ENCODE measurements around the gene HMHB1.

DNA sequence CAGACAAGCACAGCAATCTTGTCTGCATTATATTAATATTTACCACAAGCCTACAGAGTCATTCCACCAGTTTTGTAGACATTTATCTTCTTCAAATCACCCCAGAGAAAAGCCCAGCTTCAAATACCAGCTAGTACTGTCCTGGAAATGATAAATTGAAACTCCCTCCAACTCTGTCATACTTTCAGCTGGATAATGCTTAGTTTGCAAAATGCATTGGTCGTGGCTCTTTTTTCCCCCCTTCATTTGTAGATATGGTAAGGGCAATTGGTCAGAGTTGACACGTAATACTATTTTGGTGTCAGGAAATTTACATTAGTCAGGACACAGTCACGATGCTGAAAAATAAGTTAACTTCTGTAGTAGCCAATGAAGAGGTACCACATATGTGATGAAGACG, 21.2 kb downstream of the HMHB1 start:
- TF ChIP-seq, protein P1, sequence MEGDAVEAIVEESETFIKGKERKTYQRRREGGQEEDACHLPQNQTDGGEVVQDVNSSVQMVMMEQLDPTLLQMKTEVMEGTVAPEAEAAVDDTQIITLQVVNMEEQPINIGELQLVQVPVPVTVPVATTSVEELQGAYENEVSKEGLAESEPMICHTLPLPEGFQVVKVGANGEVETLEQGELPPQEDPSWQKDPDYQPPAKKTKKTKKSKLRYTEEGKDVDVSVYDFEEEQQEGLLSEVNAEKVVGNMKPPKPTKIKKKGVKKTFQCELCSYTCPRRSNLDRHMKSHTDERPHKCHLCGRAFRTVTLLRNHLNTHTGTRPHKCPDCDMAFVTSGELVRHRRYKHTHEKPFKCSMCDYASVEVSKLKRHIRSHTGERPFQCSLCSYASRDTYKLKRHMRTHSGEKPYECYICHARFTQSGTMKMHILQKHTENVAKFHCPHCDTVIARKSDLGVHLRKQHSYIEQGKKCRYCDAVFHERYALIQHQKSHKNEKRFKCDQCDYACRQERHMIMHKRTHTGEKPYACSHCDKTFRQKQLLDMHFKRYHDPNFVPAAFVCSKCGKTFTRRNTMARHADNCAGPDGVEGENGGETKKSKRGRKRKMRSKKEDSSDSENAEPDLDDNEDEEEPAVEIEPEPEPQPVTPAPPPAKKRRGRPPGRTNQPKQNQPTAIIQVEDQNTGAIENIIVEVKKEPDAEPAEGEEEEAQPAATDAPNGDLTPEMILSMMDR (IDR thresholded peaks at IDR 0.05): no peak
- no peak for TF ChIP-seq POLR2A (IDR thresholded peaks at IDR 0.05)

Data from Peyer's patch (tissue), 4 donors.